HepG2 (cell line): ENCODE measurements around the gene UNKL. TPM values are rescaled to one million over a fixed set of nuclear protein-coding genes. Genes with fewer than 3 reads are reported as not detected.

Experiments used
- ATAC-seq: fragments of 200-7000 bp; cut with Tn5 transposase; 3 replicates; pipeline ENCODE4 v1.9.1; 2020; ENCODE audit warnings: mild to moderate bottlenecking, moderate library complexity
- BruUV-seq: library from RNA; stranded (reverse); fragments of 400-500 nt; replicated peaks from 2 replicates; lab custom pipeline; 2021; lab: Mats Ljungman, UMichigan
- CTCF ChIA-PET: fragments of 300-600 bp; formaldehyde crosslinking; extraction: SDS; loops from one replicate; lab custom pipeline; 2021; ENCODE audit warnings: low total read pairs, inconsistent platforms, low intra/inter-chr PET ratio; lab: Yijun Ruan, JAX
- POLR2A ChIA-PET: fragments of 350-600 bp; sonication (Branson Sonifier 250); formaldehyde crosslinking; loops from one replicate; lab custom pipeline; 2020; ENCODE audit warnings: antibody characterized with exemption, inconsistent platforms; lab: Yijun Ruan, JAX
- DNase-seq: peaks from one replicate; pipeline ENCODE4 v3.0.0-alpha.2; 2015; ENCODE audit warnings: low spot score
- FAIRE-seq: peaks from 3 replicates; lab custom pipeline; 2011; peaks lifted over from hg19 to GRCh38; lab: Jason Lieb, UNC
- H2AFZ ChIP-seq: one replicate; pipeline ENCODE4 v1.6.1; 2011; ENCODE audit warnings: low read length, inconsistent platforms
- H3K27ac ChIP-seq: fragments of 300-600 bp; 3 replicates; pipeline ENCODE4 v1.8.0; 2011; ENCODE audit warnings: mixed run types, mild to moderate bottlenecking, mixed read lengths, low read length, inconsistent platforms; ENCODE audit not compliant: insufficient read depth; ENCODE audit errors: extremely low read length
- H3K27me3 ChIP-seq, 2 experiments: fragments of 200-600 bp in 1 of 2; 2 replicates in 1 of 2; 3 replicates in 1 of 2; pipeline versions ENCODE4 v1.6.0 to v1.8.0; 2011; ENCODE audit warnings: low read length in 2 of 2, mild to moderate bottlenecking in 2 of 2, moderate library complexity in 2 of 2, inconsistent platforms in 1 of 2; ENCODE audit not compliant: insufficient read depth in 2 of 2, control insufficient read depth in 1 of 2
- H3K36me3 ChIP-seq, 2 experiments: fragments of 200-600 bp in 1 of 2; replicated peaks in 1 of 2; 2 replicates in 1 of 2; 3 replicates in 1 of 2; pipeline versions ENCODE4 v1.5.1 to v1.8.0; 2011; ENCODE audit warnings: low read length in 2 of 2, inconsistent platforms in 1 of 2; ENCODE audit not compliant: insufficient read depth in 2 of 2, control insufficient read depth in 1 of 2
- H3K4me1 ChIP-seq: 2 replicates; pipeline ENCODE4 v1.5.1; 2012; ENCODE audit warnings: low read length, inconsistent platforms; ENCODE audit not compliant: insufficient read depth
- H3K4me2 ChIP-seq: 2 replicates; pipeline ENCODE4 v1.6.0; 2011; ENCODE audit warnings: low read depth, low read length, inconsistent platforms
- H3K4me3 ChIP-seq, 3 experiments: fragments of 200-600 bp in 1 of 3; sonication (generic), shearing (Covaris generic) in 1 of 3; replicated peaks in 1 of 3; 2 replicates each; pipeline ENCODE4 v1.5.1; 2011 to 2016; ENCODE audit warnings: low read length in 3 of 3, inconsistent platforms in 2 of 3, low read depth in 2 of 3, mild to moderate bottlenecking in 2 of 3, control low read depth in 1 of 3, mixed read lengths in 1 of 3; ENCODE audit not compliant: insufficient read depth in 1 of 3
- H3K79me2 ChIP-seq: one replicate; pipeline ENCODE4 v1.6.1; 2011; ENCODE audit warnings: low read length, inconsistent platforms; ENCODE audit not compliant: insufficient read depth
- H3K9ac ChIP-seq: 2 replicates; pipeline ENCODE4 v1.6.0; 2011; ENCODE audit warnings: mild to moderate bottlenecking, low read depth, low read length, inconsistent platforms; ENCODE audit not compliant: insufficient read depth
- H3K9me3 ChIP-seq: 2 replicates; pipeline ENCODE4 v1.5.1; 2012; ENCODE audit warnings: mild to moderate bottlenecking, low read length
- H4K20me1 ChIP-seq: 2 replicates; pipeline ENCODE4 v1.6.0; 2011; ENCODE audit warnings: inconsistent platforms, mild to moderate bottlenecking, low read length, moderate library complexity; ENCODE audit not compliant: insufficient read depth
- AFF4 ChIP-seq: sonication (generic); formaldehyde crosslinking; IDR thresholded peaks from 2 replicates; pipeline ENCODE4 v1.4.0; 2020; ENCODE audit warnings: missing genetic modification reagents
- CSRNP1 ChIP-seq: sonication (generic); formaldehyde crosslinking; IDR thresholded peaks from 2 replicates; pipeline ENCODE4 v1.8.1; 2023; ENCODE audit warnings: mild to moderate bottlenecking, missing genetic modification reagents
- GTF2F1 ChIP-seq: fragments of 150-350 bp; IDR thresholded peaks from 2 replicates; pipeline ENCODE4 v1.6.1; 2014; ENCODE audit warnings: low read length
- MAFF ChIP-seq: IDR thresholded peaks from 2 replicates; pipeline ENCODE4 v1.6.1; 2011; ENCODE audit warnings: low read depth, low read length, improper control_type of control experiment
- MAZ ChIP-seq, 2 experiments: sonication (generic) in 1 of 2; formaldehyde crosslinking in 1 of 2; IDR thresholded peaks; 2 replicates each; pipeline versions ENCODE4 v1.5.0 to v1.6.1; 2012 to 2020; ENCODE audit warnings: low read depth in 2 of 2, mild to moderate bottlenecking in 2 of 2, borderline replicate concordance in 1 of 2, improper control_type of control experiment in 1 of 2, low read length in 1 of 2, missing genetic modification reagents in 1 of 2, moderate library complexity in 1 of 2
- TARDBP ChIP-seq: sonication (generic); formaldehyde crosslinking; IDR thresholded peaks from 2 replicates; pipeline ENCODE4 v1.8.0; 2022; ENCODE audit warnings: mild to moderate bottlenecking, missing genetic modification reagents
- U2AF1 ChIP-seq: fragments of 200-400 bp; formaldehyde crosslinking; optimal IDR thresholded peaks from 2 replicates; pipeline ENCODE3; 2017; ENCODE audit warnings: mild to moderate bottlenecking, low read depth, low read length
- ZNF512 ChIP-seq: sonication (generic); formaldehyde crosslinking; IDR thresholded peaks from 2 replicates; pipeline ENCODE4 v1.4.0; 2020; ENCODE audit warnings: mild to moderate bottlenecking, missing genetic modification reagents
- WGBS: methylation state at CpG from one replicate; pipeline ENCODE4 v1.1.6; 2017; ENCODE audit warnings: low lambda C conversion rate; 5-methylcytosine and 5-hydroxymethylcytosine counted together
- in situ Hi-C: cut with HindIII; loops from 2 replicates; pipeline ENCODE4 v1.10.0; 2017; ENCODE audit warnings: low pct_unique_long_range_greater_than_20kb; ENCODE audit not compliant: extremely low pct_ligation_motif_present
- intact Hi-C: fragments of 100-400 bp; cut with micrococcal nuclease; formaldehyde crosslinking; loops from one replicate; pipeline ENCODE4 v1.10.0; 2022; ENCODE audit not compliant: unreplicated experiment
- polyA plus RNA-seq, 8 experiments: library from polyadenylated mRNA; depleted of rRNA in 3 of 8; stranded (reverse) in 7 of 8; unstranded in 1 of 8; fragments of >200 nt; fragmentation: Illumina TruSeq in 4 of 8; extraction: Trizol in 4 of 8; gene quantifications; 2 replicates each; pipeline versions ENCODE4 v1.2.1 to v1.2.3, GENCODE V29; 2011 to 2016; ENCODE audit warnings: low read depth in 4 of 8, missing spikeins in 1 of 8, mixed read lengths in 1 of 8; ENCODE audit not compliant: insufficient read depth in 1 of 8
- total RNA-seq, 5 experiments: library from RNA; depleted of rRNA; stranded (reverse); fragments of >200 nt; fragmentation: Illumina TruSeq; extraction: Trizol; gene quantifications; 2 replicates each; pipeline ENCODE4 v1.2.3, GENCODE V29; 2016; ENCODE audit warnings: low read depth in 1 of 5
- TF ChIP-seq, protein P1 (sequence below): sonication (generic); formaldehyde crosslinking; IDR thresholded peaks from 2 replicates; pipeline ENCODE4 v1.8.1; 2023; ENCODE audit warnings: mild to moderate bottlenecking, missing genetic modification reagents, borderline replicate concordance

The UNKL gene
- total and polyA plus RNA-seq, 2 of the 13 experiments (the other 11 are each of a cell fraction or from before 2014, with no cell fraction given): 10.4 to 17.6 TPM

GRCh38 chr16:1424028-1424427, 9.5 kb upstream of the UNKL start:
- H3K9me3 ChIP-seq: no peaks in the 10 kb centered on the region
- H3K4me2 ChIP-seq: no peak overlapping the region
- peaks cover 22% of the 10 kb centered on the region for H3K4me1 ChIP-seq
- 80% methylated on average over 12 of the region's 12 CpGs for WGBS
- H2AFZ ChIP-seq: no peak overlapping the region
- DNase-seq (no peak), FAIRE-seq (no peak), ATAC-seq (no peak)
- BruUV-seq: no TSS peak
- no peaks in the 10 kb centered on the region for H3K36me3 ChIP-seq
- peaks cover 3 to 13% of the 10 kb centered on the region in 2 experiments; a peak in 4 of 5 replicates for H3K27me3 ChIP-seq
- intact Hi-C loops: no loop called here
- in situ Hi-C loops: no loop called here
- TF ChIP-seq MAZ (IDR thresholded peaks at IDR 0.05; ENCODE audit: borderline replicate concordance, low read depth, low read length) (no peak), MAZ (CRISPR knock-in tag; IDR thresholded peaks at IDR 0.05; ENCODE audit: low read depth) (no peak)
- TF ChIP-seq, protein P1, sequence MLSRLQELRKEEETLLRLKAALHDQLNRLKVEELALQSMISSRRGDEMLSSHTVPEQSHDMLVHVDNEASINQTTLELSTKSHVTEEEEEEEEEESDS (CRISPR knock-in tag): no peak
- H4K20me1 ChIP-seq: no peaks in the 10 kb centered on the region
- peaks cover 14% of the 10 kb centered on the region for H3K79me2 ChIP-seq
- ChIA-PET CTCF (no interaction called here), POLR2A (no interaction called here)
- H3K9ac ChIP-seq: no peak overlapping the region
- no peak overlapping the region for H3K27ac ChIP-seq
- no peak overlapping the region for H3K4me3 ChIP-seq

DNA sequence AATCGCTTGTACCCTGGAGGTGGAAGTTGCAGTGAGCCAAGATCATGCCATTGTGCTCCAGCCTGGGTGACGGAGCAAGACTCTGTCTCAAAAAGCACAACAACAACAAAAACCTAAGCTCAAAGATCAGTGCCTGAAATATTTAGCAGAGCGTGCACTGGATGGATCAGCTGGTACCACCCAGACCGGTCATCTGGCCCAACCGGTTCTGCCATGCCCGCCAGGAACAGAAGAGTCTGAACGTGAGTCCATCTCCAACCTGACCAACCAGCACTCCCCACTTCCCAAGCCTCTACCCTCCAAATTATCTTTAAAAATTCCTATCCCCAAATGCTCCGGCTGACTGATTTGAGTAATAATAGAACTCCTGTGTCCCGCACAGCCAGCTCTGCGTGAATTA, 7.6 kb upstream of the UNKL start:
- ChIA-PET CTCF (no interaction called here), POLR2A (interaction anchor here (2.4 to 3.2 kb wide), 2 partner anchors 8 to 16 kb away, joined by 19 to 47 read pairs; partner anchors contain the start of gene PERCC1)
- H3K36me3 ChIP-seq: no peaks in the 10 kb centered on the region; a peak in 1 of 5 replicates
- FAIRE-seq (no peak), ATAC-seq (no peak), DNase-seq (no peak)
- H3K9ac ChIP-seq: no peak overlapping the region
- BruUV-seq: no TSS peak
- in situ Hi-C loops (no loop called here), intact Hi-C loops (no loop called here)
- H3K9me3 ChIP-seq: no peaks in the 10 kb centered on the region
- no peaks in the 10 kb centered on the region for H4K20me1 ChIP-seq
- no peak overlapping the region for H2AFZ ChIP-seq
- 87% methylated on average over 10 of the region's 10 CpGs for WGBS
- peaks cover 0 to 9% of the 10 kb centered on the region in 2 experiments; a peak in 1 of 5 replicates for H3K27me3 ChIP-seq
- no peak overlapping the region for H3K27ac ChIP-seq
- H3K4me3 ChIP-seq: no peak overlapping the region
- no peak overlapping the region for H3K4me2 ChIP-seq
- peaks cover 30% of the 10 kb centered on the region for H3K4me1 ChIP-seq
- H3K79me2 ChIP-seq: peaks cover 16% of the 10 kb centered on the region
- TF ChIP-seq MAFF (no peak), CSRNP1 (CRISPR knock-in tag) (no peak), TARDBP (no peak), AFF4 (no peak), ZNF512 (CRISPR knock-in tag) (no peak), GTF2F1 (no peak), U2AF1 (no peak)
